Measurements from ENCODE around the gene TAS1R1.

TAS1R1 gene

DNA sequence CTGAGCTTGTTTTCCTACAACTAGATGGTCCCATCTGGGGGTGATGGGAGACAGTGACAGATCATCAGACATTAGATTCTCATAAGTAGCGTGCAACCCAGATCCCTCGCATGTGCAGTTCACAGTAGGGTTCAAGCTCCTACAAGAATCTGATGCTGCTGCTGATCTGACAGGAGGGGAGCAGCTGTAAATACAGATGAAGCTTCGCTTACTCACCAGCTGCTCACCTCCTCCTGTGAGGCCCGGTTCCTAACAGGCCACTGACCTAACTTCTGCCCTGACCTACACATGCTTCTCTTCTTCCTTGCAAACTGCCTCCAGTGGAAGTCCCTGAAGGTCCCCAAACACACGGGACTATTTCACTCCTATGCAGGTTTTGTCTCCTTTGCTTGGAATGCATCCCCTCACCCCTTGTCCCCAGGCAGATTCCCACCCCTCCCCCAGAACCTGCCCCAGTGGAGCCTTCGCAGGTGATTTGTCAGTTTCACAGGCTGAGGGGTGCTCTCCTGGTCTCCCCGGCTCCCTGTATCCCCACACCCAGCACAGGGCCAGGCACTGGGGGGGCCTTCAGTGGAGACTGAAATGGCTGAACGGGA, 19.0 kb downstream of the TAS1R1 start:
- H3F3A ChIP-seq (ENCODE audit: insufficient read depth): no peaks in the 10 kb centered on the region
- TF ChIP-seq, protein P1, sequence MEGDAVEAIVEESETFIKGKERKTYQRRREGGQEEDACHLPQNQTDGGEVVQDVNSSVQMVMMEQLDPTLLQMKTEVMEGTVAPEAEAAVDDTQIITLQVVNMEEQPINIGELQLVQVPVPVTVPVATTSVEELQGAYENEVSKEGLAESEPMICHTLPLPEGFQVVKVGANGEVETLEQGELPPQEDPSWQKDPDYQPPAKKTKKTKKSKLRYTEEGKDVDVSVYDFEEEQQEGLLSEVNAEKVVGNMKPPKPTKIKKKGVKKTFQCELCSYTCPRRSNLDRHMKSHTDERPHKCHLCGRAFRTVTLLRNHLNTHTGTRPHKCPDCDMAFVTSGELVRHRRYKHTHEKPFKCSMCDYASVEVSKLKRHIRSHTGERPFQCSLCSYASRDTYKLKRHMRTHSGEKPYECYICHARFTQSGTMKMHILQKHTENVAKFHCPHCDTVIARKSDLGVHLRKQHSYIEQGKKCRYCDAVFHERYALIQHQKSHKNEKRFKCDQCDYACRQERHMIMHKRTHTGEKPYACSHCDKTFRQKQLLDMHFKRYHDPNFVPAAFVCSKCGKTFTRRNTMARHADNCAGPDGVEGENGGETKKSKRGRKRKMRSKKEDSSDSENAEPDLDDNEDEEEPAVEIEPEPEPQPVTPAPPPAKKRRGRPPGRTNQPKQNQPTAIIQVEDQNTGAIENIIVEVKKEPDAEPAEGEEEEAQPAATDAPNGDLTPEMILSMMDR (IDR thresholded peaks at IDR 0.05; ENCODE audit: insufficient read depth, low read length, poor library complexity, severe bottlenecking): no peak
- H3K4me2 ChIP-seq (ENCODE audit: low read depth, low read length, poor library complexity, severe bottlenecking): no peak overlapping the region
- no peaks in the 10 kb centered on the region for H3K79me2 ChIP-seq (ENCODE audit: insufficient read depth, low read length)
- H3K9me2 ChIP-seq (replicated peaks; ENCODE audit: insufficient read depth, low read length): no peaks in the 10 kb centered on the region
- H3K9ac ChIP-seq (ENCODE audit: low read length): no peak overlapping the region
- no peaks in the 10 kb centered on the region for H3K27me3 ChIP-seq (ENCODE audit: low read length)
- no peaks in the 10 kb centered on the region for H4K20me1 ChIP-seq (ENCODE audit: low read depth, low read length)
- no peaks in the 10 kb centered on the region for H3K36me3 ChIP-seq (ENCODE audit: low read length)
- no peak overlapping the region for H3K27ac ChIP-seq (ENCODE audit: low read depth, low read length)
- H2AFZ ChIP-seq (ENCODE audit: low read depth, low read length, severe bottlenecking): no peak overlapping the region
- no peaks in the 10 kb centered on the region for H3K9me3 ChIP-seq (ENCODE audit: insufficient read depth, low read length)
- no peak overlapping the region for H3K4me3 ChIP-seq (ENCODE audit: insufficient read depth, low read length, poor library complexity, severe bottlenecking)

DNA sequence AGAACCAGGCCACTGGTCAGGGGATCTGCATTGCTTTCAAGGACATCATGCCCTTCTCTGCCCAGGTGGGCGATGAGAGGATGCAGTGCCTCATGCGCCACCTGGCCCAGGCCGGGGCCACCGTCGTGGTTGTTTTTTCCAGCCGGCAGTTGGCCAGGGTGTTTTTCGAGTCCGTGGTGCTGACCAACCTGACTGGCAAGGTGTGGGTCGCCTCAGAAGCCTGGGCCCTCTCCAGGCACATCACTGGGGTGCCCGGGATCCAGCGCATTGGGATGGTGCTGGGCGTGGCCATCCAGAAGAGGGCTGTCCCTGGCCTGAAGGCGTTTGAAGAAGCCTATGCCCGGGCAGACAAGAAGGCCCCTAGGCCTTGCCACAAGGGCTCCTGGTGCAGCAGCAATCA, 19.7 kb downstream of the TAS1R1 start:
- TF ChIP-seq EZH2phosphoT487 (conservative IDR thresholded peaks at IDR 0.05; ENCODE audit: low read length): no peak
- TF ChIP-seq, protein P1 (IDR thresholded peaks at IDR 0.05; ENCODE audit: insufficient read depth, low read length, poor library complexity, severe bottlenecking): no peak
- Histone ChIP-seq H3K27ac (ENCODE audit: low read depth, low read length) (no peak overlapping the region), H3K9me2 (replicated peaks; ENCODE audit: insufficient read depth, low read length) (no peaks in the 10 kb centered on the region), H3K36me3 (ENCODE audit: low read length) (no peaks in the 10 kb centered on the region), H3K9me3 (ENCODE audit: insufficient read depth, low read length) (no peaks in the 10 kb centered on the region), H3K79me2 (ENCODE audit: insufficient read depth, low read length) (no peaks in the 10 kb centered on the region), H3K9ac (ENCODE audit: low read length) (no peak overlapping the region), H2AFZ (ENCODE audit: low read depth, low read length, severe bottlenecking) (no peak overlapping the region), H3F3A (ENCODE audit: insufficient read depth) (no peaks in the 10 kb centered on the region), H3K4me2 (ENCODE audit: low read depth, low read length, poor library complexity, severe bottlenecking) (no peak overlapping the region), H3K27me3 (ENCODE audit: low read length) (no peaks in the 10 kb centered on the region), H4K20me1 (ENCODE audit: low read depth, low read length) (no peaks in the 10 kb centered on the region), H3K4me3 (ENCODE audit: insufficient read depth, low read length, poor library complexity, severe bottlenecking) (no peak overlapping the region)

DNA sequence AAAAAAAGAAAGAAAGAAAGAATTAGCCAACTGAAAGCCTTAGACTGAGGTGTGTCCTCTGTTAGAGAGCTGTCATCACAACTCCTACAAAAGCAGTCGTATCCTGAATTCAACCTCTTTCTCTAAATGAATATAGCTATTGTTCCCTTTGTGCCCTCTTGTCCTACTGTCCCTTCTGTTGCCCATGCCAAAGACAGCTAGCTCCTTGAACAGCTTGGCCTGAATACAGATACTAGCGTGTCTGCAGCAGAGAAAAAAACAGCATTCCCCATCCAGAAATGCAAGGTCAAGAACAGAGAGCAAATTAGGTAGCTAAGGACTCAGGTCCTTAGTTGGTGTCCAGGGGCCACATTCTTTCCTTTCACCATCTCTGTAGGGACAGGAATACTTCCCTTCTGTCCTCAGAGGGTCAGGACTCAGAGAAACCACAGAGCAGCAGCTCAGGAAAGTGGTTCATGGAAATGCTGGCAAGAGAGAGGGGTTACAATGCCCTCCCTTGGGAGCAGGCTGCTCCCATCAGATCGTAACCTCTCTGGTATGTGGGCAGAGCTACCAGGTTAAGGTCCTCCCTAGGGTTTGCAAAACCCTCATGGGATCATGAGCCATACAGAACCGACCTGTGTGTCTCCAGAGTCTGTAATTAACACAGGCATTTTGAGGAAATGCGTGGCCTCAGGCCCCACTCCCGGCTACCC, 22.9 kb downstream of the TAS1R1 start:
- Histone ChIP-seq H3K27me3 (ENCODE audit: low read length) (no peaks in the 10 kb centered on the region), H3K36me3 (ENCODE audit: low read length) (no peaks in the 10 kb centered on the region), H3K4me3 (ENCODE audit: insufficient read depth, low read length, poor library complexity, severe bottlenecking) (no peak overlapping the region), H3K9me3 (ENCODE audit: insufficient read depth, low read length) (no peaks in the 10 kb centered on the region), H3F3A (ENCODE audit: insufficient read depth) (no peaks in the 10 kb centered on the region), H3K9ac (ENCODE audit: low read length) (no peak overlapping the region), H3K79me2 (ENCODE audit: insufficient read depth, low read length) (peaks cover 13% of the 10 kb centered on the region; the same call in 1 of the 2 replicates), H3K4me2 (ENCODE audit: low read depth, low read length, poor library complexity, severe bottlenecking) (no peak overlapping the region), H2AFZ (ENCODE audit: low read depth, low read length, severe bottlenecking) (no peak overlapping the region), H3K9me2 (replicated peaks; ENCODE audit: insufficient read depth, low read length) (no peaks in the 10 kb centered on the region), H4K20me1 (ENCODE audit: low read depth, low read length) (no peaks in the 10 kb centered on the region), H3K27ac (ENCODE audit: low read depth, low read length) (no peak overlapping the region)
- TF ChIP-seq, protein P1 (IDR thresholded peaks at IDR 0.05; ENCODE audit: insufficient read depth, low read length, poor library complexity, severe bottlenecking): no peak
- no peak for TF ChIP-seq EZH2phosphoT487 (conservative IDR thresholded peaks at IDR 0.05; ENCODE audit: low read length)
